Endometrial microvascular endothelial cells (primary cell): ENCODE measurements around the gene CUX1. TPM values are rescaled to one million over a fixed set of nuclear protein-coding genes. Genes with fewer than 3 reads are reported as not detected.
"Not testable (repeated sequence)": the region's sequence is repeated elsewhere in the genome, so short reads cannot be mapped to it uniquely, and the experiment has no call there.

Source experiments
- in situ Hi-C: cut with HindIII; loops from 2 replicates; pipeline ENCODE4 v1.10.0; 2017; ENCODE audit warnings: low sequenced_read_pairs, low pct_unique_long_range_greater_than_20kb; ENCODE audit errors: inconsistent ontology term
- total RNA-seq: library from RNA; depleted of rRNA; stranded (reverse); fragments of >200 nt; gene quantifications from one replicate; pipeline ENCODE4 v1.2.3, GENCODE V29; 2015; ENCODE audit errors: inconsistent ontology term

CUX1 gene
- total RNA-seq, 1 donor from 2014 or later, result 14.9 TPM

DNA sequence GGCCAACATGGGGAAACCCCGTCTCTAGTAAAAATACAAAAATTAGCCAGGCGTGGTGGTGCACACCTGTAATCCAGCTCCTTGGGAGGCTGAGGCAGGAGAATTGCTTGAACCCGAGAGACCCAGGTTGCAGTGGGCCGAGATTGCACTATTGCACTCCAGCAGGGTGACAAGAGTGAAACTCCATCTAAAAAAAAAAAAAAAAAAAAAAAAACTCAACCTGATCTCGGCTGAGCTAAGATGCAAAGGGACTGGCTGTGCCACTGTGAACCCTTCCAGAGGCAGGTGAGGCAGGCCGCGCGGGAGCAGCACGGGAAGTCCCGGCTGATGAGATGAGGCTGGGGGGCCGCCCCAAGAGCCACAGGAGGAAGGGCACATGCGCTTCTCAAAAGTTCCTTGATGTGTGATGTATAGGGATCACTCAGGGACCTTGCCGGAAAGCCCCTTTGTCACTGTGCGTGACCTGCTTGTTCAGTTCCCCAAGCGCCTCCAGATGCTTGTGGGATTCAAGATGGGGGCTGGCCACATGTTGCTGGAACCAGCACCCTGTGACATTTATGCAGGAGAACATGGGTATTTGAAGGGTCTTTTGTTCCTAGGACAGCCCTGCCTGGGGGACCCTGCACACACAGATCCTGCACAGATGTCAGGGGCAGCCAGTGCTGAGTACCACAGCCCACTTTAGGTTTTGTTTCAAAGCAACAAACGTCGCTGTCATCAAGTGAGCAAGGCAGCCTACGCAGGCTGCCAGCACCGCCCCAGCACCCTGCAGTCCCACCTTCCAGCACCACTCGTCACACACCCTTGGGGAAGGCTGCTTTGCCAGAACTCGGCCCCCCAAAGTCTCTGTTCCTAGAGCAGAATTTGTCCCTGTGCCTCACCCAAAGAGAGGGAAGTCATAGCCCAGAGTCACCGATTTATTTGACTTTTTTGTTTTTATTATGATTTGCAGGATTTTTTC is 394.4 kb downstream of the CUX1 start:
- in situ Hi-C loops, result no loop called here

DNA sequence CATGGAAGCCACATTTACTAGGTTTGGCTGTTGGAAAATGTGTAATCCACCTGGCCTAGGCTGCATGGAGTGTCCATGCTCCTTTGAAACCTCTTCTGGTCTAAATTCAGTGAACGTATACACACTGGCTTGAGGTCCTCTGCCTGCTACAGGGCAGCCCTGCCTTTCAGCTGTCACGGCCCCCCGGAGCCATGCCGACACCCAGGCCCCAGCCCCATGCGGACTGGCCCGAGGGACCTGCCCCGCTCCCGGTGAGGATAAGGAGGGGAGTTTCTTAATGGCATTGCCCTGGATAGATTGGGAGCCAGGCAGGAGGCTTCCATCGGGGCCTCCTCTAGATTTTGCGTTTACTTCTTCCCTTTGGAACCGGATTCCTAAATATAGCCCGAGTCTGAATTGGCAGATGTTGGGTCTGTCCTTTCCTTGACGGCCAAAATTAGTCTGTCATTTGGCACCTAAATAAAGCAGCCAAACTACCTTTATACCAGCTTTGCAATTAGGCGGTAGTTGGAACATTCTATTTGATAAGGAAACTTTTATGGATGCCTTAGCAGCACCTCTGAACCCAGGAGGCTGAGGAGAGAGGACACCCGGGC is 397.1 kb downstream of the CUX1 start:
- in situ Hi-C loops, result no loop called here

DNA sequence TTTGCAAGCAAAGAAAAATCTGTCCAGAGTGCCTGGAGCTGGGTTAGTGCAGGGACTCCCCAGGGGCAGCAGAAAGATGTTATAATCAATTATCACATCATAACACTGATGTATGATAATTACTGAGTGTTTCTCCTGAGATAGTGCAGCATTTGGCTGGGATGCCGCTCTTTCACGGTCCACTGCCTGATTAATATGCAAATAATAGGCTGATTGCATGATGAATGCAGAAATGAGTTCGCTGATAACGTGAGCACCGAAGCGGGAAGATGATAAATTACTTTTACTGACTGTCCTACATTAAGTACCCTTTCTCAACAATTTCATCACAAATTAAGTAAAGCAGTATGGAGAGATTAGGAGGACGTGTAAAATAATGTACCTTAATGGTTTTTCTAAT is 397.8 kb downstream of the CUX1 start:
- in situ Hi-C loops, result no loop called here

DNA sequence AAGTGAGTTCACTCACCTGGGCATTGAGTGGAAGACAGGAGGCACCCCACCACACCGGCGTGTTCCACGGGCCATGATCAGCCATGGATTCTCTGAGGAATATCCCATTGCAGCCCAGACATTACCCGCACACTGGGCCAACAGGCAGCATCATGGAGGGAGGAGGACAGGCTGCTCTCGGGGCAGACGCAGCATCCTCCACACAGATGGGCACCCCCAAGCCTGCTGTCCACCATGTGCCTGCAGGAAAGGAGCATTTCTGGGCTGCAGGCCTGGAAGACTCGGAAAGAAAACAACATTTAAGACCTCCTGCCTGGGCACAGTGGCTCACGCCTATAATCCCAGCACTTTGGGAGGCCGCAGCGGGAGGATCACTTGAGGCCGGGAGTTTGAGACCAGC is 398.3 kb downstream of the CUX1 start:
- in situ Hi-C loops, result no loop called here

DNA sequence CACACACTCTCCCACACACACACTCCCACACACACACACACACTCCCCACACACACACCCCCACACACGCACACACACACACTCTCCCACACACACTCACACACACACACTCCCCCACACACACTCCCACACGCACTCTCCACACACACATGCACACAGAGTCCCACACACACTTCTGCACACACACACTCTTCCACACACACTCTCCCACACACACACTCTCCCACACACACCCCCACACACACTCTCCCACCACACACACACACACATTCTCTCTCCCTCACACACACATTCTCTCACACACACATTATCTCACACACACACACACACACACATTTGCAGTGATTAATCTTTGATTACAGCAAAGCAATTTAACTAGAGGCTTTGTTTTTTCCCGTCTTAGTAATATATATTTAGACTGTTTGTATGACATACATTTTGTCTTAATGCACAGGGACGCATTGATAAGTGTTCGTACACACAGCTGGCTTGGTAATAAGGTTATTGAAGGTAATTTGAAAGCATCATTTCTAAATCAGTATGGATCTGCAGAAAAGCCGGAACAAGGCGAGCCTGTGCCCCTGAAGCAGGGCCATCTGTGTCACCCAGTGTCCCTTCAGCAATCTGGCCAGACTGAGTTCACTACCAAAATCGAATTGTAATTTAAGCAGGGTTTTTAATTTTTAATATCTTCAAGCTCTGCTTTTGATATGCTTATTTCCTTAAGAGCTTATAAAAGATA is 399.3 kb downstream of the CUX1 start:
- in situ Hi-C loops, result no loop called here

DNA sequence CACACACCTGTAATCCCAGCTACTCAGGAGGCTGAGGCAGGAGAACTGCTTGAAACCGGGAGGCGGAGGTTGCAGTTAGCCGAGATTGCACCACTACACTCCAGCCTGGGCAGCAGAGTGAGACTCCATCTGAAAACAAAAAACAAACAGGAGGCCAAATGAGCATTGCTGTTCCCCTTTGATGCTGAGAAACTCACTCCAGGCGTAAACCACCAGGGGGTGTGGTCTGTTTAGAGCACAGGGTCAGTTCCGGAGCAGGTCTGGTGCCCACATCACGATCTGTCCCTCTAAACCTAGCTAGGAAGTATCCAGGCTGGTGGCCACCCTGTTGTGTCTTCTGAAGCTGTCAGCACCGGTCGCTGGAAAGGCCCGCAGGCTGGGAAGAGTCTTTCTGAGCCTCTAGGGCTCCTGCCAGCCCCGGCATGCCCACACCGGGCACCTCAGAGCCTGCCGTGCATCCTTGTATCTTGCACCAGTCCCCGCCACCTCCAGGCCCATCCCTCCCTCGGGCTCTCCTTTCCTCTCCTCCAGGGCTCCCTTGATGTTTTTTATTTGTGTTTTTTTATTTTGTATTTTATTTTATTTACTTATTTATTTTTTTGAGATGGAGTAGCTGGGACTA is 402.9 kb downstream of the CUX1 start:
- in situ Hi-C loops, result no loop called here

DNA sequence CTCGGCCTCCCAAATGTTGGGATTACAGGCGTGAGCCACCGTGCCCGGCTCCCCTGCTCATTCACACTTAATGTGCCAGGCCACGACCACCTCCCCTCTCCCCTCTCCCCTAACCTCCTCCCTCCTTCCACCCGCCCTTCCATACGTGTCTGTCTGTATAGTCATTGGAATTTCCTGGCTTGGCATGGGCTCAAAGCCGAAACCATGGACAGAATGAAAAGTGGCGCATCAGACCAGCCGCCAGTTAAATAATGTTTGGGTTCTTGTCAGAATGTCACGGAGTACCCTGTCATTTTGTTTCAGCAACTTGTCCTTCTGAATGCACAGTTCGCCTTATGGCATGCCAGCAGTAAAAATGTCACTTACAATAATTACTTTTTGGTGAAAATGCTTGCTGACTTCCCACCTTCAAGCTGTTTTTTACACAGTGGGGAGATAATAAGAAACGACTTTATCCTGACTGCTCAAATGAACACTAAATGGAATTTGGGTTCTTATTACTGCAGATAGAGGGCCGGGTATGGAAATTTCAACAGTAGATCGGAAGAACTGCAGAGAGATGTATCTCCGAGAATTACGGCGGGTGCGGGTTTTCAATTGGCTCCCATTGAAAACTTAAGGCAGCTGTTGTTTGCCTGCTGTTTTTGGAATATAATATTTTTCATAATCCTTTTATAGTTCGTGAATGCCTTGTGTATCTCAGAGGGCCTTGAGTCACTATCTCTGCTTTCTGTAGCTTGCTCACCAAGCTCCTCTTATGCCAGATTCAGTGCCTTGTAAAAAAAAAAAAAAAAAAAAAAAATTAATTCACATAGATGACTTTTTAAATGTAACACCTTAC is 403.8 kb downstream of the CUX1 start:
- in situ Hi-C loops, result no loop called here

DNA sequence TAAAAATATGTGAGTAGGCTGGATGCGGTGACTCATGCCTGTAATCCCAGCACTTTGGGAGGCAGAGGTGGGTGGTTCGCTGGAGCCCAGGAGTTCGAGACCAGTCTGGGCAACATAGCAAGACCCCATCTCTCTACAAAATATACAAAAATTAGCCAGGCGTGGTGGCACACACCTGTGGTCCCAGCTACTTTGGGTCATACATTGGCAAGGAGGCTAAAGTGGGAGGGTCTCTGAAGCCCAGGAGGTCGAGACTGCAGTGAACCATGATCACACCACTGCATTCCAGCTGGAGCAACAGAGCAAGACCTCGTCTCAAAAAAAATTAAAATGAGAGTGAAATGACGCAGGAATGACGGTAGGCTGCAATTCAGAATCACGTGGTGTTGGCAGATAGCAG is 404.5 kb downstream of the CUX1 start:
- in situ Hi-C loops, result no loop called here

DNA sequence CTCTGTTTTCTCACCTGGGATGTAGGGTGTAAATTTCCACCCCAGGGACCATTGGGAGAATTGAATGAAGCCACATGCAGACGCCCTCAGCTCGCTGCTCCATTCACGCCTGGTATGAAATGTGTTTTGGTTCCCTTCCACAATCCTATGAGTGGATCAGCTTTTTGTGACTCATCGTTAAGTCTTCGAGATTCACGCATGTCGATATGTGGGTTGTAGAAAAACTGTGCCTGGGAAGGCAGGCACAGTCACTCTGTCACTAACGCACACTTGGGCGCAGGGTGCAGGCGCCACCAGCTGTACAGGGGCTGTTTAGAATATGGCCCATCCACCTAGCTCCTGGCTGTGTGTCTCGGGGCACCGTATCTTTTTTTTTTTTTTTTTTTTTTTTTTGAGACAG is 405.0 kb downstream of the CUX1 start:
- in situ Hi-C loops, result no loop called here

DNA sequence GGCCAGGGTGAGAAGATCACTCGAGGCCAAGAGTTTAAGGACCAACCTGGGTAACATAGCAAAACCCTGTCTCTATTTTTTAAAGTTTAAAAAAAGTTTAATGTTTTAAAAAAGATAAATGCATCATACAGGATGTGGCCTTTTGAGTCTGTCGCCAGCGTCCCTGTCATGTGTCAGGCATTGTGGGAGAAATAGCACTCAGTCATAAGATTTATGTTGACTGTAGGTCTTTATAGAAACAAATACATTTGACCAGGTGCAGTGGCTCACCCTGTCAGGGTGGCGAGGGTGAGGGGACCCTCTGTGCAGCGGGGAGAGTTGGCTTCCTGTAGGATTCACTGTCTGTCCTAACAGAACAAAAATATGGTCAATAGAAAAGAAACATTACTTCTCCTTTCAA is 405.8 kb downstream of the CUX1 start:
- in situ Hi-C loops, result no loop called here

DNA sequence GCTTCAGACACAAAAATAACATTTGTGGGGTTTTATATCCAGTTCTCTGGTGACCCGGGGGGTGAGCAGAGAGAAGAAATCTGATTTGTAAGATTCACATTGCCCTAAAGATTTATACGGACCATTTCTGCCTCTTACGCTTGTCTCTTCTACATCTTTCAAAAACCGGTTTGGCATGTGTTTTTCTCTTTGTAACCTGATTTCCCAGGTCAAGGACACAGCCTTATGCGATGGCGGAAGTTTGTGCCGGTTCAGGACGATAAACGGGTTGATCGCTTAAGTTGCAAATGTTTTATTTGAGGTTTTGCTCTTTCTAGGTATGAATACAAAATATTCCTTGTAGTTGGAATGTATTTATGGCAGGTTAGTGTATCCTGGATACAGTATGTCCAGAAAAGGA is 407.6 kb downstream of the CUX1 start:
- in situ Hi-C loops, result no loop called here

DNA sequence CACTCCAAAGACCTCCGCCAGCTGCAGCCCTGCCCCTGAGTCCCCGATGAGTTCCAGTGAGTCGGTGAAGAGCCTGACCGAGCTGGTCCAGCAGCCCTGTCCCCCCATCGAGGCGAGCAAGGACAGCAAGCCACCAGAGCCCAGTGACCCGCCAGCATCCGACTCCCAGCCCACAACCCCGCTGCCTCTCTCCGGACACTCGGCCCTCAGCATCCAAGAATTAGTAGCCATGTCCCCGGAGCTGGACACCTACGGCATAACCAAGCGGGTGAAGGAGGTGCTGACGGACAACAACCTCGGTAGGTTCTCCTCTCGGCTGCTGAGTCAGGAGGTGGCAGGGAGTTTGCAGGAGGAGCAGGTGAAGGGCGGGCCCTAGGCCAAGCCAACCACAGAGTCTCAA is 409.9 kb downstream of the CUX1 start:
- in situ Hi-C loops, result no loop called here

DNA sequence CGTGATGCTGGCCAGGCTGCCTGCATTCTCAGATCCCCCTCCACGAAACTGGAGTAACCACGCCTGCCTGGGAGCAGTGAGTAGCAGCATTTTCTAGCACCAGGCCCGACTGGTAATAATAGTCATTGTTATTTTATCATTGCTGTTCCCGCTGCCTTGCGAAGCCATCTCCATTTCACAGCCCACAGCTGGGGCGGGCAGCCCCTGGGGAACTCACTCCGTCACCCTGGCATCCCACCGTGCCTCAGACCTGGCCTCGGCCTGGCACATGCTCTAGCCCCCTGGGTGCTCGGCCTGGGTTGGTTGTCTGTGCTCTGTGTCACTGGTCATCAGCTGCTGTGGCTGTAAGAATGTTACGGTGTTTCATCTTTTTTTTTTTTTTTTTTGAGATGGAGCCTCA is 411.5 kb downstream of the CUX1 start:
- in situ Hi-C loops, result no loop called here

DNA sequence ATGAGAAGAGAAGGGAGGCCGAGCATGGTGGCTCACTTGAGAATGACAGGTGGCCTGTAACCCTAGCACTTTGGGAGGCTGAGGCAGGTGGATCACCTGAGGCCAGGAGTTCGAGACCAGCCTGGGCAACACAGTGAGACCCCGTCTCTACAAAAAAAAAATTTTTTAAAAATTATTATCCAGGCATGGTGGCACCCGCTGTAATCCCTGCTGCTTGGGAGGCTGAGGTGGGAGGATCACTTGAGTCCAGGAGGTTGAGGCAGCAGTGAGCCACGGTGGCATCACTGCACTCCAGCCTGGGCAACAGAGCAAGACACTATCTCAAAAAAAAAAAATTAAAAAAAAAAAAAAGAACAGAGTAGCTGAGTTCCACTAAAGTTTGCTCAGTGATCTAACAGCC is 412.7 kb downstream of the CUX1 start:
- in situ Hi-C loops, result not testable (repeated sequence)

DNA sequence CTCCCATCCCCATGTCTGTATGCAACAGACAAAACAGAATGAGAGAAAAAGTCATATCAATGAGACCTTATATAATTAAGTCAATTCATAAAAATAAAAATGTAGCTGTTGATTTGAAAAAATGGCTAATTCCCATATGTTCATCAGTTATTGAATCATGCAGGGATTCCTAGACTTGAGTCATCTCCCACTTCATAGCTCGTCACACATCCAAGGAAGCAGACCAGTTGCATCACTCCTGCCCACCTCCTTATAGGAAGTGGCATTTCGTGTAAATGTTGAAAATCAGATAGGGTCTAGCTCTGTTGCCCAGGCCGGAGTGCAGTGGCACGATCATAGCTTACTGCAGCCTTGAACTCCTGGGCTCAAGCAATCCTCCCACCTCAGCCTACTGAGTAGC is 413.2 kb downstream of the CUX1 start:
- in situ Hi-C loops, result no loop called here

DNA sequence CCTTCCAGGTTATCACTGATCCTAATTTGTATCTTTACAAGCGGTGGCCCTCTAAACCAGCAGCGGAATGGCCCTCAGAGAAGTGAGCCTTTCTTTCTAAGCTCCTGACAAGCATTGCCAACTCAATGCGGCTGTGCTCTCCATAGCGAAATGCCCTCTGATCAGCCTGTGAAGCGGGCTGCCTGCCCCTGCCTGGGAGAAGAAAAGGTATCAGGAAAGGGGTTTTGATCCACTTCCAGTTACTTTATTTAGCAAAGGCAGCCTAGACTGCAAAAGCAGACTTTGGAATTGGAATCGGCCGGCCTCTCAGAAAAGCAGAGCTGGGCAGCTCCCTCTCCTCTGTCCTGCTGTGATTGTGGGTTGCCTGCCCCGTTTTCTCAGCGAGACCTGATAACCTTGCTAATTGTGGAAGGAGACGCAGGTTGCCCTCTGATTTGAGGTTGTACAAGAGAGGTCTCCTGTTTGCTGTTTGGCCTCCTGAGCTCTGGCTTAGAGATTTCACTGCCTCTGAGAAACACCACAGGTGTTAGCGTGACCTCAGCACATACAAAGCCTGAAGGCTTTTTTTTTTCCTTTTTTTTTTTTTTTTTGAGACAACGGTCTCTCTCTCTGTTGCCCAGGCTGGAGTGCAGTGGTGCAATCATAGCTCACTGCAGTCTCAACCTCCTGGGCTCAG is 415.3 kb downstream of the CUX1 start:
- in situ Hi-C loops, result no loop called here

DNA sequence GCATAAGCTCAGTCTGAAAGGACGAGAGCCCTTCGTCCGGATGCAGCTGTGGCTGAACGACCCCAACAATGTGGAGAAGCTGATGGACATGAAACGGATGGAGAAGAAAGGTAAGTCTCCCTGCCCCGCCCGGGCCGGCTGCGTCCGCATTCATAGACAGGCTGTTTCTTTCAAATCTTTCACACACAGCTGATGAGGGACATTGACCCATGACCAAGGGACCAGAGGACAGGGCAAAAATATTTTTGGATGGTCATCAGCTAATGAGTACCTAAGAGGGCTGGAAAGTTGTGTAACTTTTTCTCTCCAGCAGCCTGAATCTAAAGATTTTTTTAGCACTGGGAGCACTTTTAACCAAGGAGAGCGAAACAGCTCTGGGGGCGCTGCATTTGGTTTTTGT is 416.7 kb downstream of the CUX1 start:
- in situ Hi-C loops, result no loop called here
